ENCODE measurements around the gene MAOB.

DNA sequence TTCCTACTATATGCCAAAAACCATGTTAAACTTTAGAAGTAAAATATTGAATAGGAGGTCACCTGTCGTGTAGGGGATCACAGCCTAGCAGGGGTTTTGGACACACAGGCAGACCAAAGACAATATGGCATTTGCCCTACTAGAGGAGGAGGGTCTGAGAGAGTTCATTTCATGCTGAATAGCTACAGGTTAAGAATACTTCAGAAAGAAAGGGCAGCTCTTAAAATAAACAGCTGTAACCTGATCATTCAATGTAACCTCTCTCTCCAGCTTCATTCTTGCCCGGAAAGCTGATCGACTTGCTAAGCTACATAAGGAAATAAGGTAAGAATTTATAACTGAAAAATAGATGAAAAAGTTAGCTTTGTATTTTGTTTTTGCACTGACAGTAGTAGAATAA lies 146.3 kb downstream of the MAOB start:
- TF ChIP-seq CTCF (IDR thresholded peaks at IDR 0.05) (no peak), EZH2 (IDR thresholded peaks at IDR 0.05; ENCODE audit: borderline replicate concordance, insufficient read depth, low read depth, low read length, poor library complexity, severe bottlenecking) (no peak)

All from B cell (primary cell).